MM.1S (cell line): Measurements from ENCODE around the gene FCHO2.
A peak's percentile ranks its signal among the peaks of the same experiment; 100 is the strongest.

Source experiments
- DNase-seq: peaks from one replicate; pipeline ENCODE4 v3.0.0-alpha.2; 2015
- H2AFZ ChIP-seq: fragments of 300-600 bp; sonication (generic); 2 replicates; pipeline ENCODE4 v1.6.0; 2016; ENCODE audit warnings: antibody characterized with exemption, low read length
- H3F3A ChIP-seq: fragments of 300-600 bp; sonication (generic); 2 replicates; pipeline ENCODE4 v1.6.1; 2016; ENCODE audit warnings: mild to moderate bottlenecking, antibody characterized with exemption, low read length, moderate library complexity, mixed read lengths; ENCODE audit not compliant: insufficient read depth
- H3K27ac ChIP-seq: fragments of 300-600 bp; sonication (generic); 2 replicates; pipeline ENCODE4 v1.5.1; 2016; ENCODE audit warnings: mild to moderate bottlenecking, low read length
- H3K27me3 ChIP-seq: fragments of 300-600 bp; sonication (generic); replicated peaks from 2 replicates; pipeline ENCODE4 v1.6.0; 2016; ENCODE audit warnings: low read length; ENCODE audit not compliant: insufficient read depth
- H3K36me3 ChIP-seq: fragments of 300-600 bp; sonication (generic); replicated peaks from 2 replicates; pipeline ENCODE4 v1.6.1; 2016; ENCODE audit warnings: mild to moderate bottlenecking, low read length, mixed read lengths; ENCODE audit not compliant: insufficient read depth
- H3K4me1 ChIP-seq: fragments of 300-600 bp; sonication (generic); 2 replicates; pipeline ENCODE4 v1.6.1; 2016; ENCODE audit warnings: low read length, mixed read lengths
- H3K4me2 ChIP-seq: fragments of 300-600 bp; sonication (generic); 2 replicates; pipeline ENCODE4 v1.6.0; 2016; ENCODE audit warnings: low read depth, low read length
- H3K4me3 ChIP-seq: fragments of 300-600 bp; sonication (generic); 2 replicates; pipeline ENCODE4 v1.5.1; 2016; ENCODE audit warnings: low read length, mixed read lengths
- H3K79me2 ChIP-seq: fragments of 300-600 bp; sonication (generic); 2 replicates; pipeline ENCODE4 v1.6.1; 2016; ENCODE audit warnings: mixed run types, low read length, mixed read lengths
- H3K9ac ChIP-seq: fragments of 300-600 bp; sonication (generic); 2 replicates; pipeline ENCODE4 v1.6.1; 2016; ENCODE audit warnings: low read length, mixed read lengths
- H3K9me2 ChIP-seq: fragments of 300-600 bp; sonication (generic); replicated peaks from 2 replicates; pipeline ENCODE4 v1.6.1; 2016; ENCODE audit warnings: mild to moderate bottlenecking, low read length, mixed read lengths; ENCODE audit not compliant: insufficient read depth
- H3K9me3 ChIP-seq: fragments of 300-600 bp; sonication (generic); replicated peaks from 2 replicates; pipeline ENCODE4 v1.6.1; 2016; ENCODE audit warnings: mild to moderate bottlenecking, low read length, mixed read lengths; ENCODE audit not compliant: insufficient read depth
- H4K20me1 ChIP-seq: fragments of 300-600 bp; sonication (generic); 2 replicates; pipeline ENCODE4 v1.6.1; 2016; ENCODE audit warnings: mild to moderate bottlenecking, low read length, moderate library complexity, mixed read lengths; ENCODE audit not compliant: insufficient read depth
- CTCF ChIP-seq: fragments of 300-600 bp; sonication (generic); IDR thresholded peaks from 2 replicates; pipeline ENCODE4 v1.5.1; 2016; ENCODE audit warnings: antibody characterized with exemption, low read length, mixed read lengths
- EZH2 ChIP-seq: fragments of 300-600 bp; sonication (generic); optimal IDR thresholded peaks from 2 replicates; pipeline ENCODE3; 2017; ENCODE audit warnings: low read depth, mild to moderate bottlenecking, antibody characterized with exemption, low read length, mixed read lengths
- EZH2phosphoT487 ChIP-seq: fragments of 300-600 bp; sonication (generic); IDR thresholded peaks from 2 replicates; pipeline ENCODE4 v1.6.1; 2018; ENCODE audit warnings: antibody characterized with exemption, low read length

The FCHO2 gene

GRCh38 chr5:73103870-73104299, 148.0 kb downstream of the FCHO2 start:
- H3K4me3 ChIP-seq, result no peak overlapping the region
- H2AFZ ChIP-seq, result no peak overlapping the region
- no peaks in the 10 kb centered on the region for H3K36me3 ChIP-seq
- no peaks in the 10 kb centered on the region for H3K4me1 ChIP-seq
- H3K79me2 ChIP-seq, result no peaks in the 10 kb centered on the region
- TF ChIP-seq CTCF, result no peak
- no peak for TF ChIP-seq EZH2phosphoT487
- no peak for TF ChIP-seq EZH2
- H3K9ac ChIP-seq, result no peak overlapping the region
- H3K27me3 ChIP-seq, result no peaks in the 10 kb centered on the region
- H3K9me2 ChIP-seq, result no peaks in the 10 kb centered on the region
- no peak overlapping the region for H3K27ac ChIP-seq
- no peak for DNase-seq
- no peaks in the 10 kb centered on the region for H3F3A ChIP-seq
- H4K20me1 ChIP-seq, result no peaks in the 10 kb centered on the region
- no peak overlapping the region for H3K4me2 ChIP-seq
- no peaks in the 10 kb centered on the region for H3K9me3 ChIP-seq

- TF ChIP-seq EZH2 (no peak), EZH2phosphoT487 (no peak), CTCF (no peak)
- DNase-seq, result no peak
- no peaks in the 10 kb centered on the region for H3K27me3 ChIP-seq
- H3K4me1 ChIP-seq, result 0 out of 2 replicates have a peak, but pooled peaks cover 2% of the 10 kb centered on the region
- H3K4me3 ChIP-seq, result no peak overlapping the region
- H3K79me2 ChIP-seq, result no peaks in the 10 kb centered on the region
- no peaks in the 10 kb centered on the region for H3K9me2 ChIP-seq
- no peak overlapping the region for H3K27ac ChIP-seq
- no peaks in the 10 kb centered on the region for H3K36me3 ChIP-seq
- H2AFZ ChIP-seq, result no peak overlapping the region
- H3K9me3 ChIP-seq, result no peaks in the 10 kb centered on the region
- no peak overlapping the region for H3K4me2 ChIP-seq
- H3K9ac ChIP-seq, result no peak overlapping the region
- H4K20me1 ChIP-seq, result no peaks in the 10 kb centered on the region
- H3F3A ChIP-seq, result no peaks in the 10 kb centered on the region
Measured at GRCh38 chr5:73104326-73104725, 148.5 kb downstream of the FCHO2 start.

- H4K20me1 ChIP-seq, result no peaks in the 10 kb centered on the region
- no peak overlapping the region for H2AFZ ChIP-seq
- TF ChIP-seq EZH2phosphoT487 (no peak), CTCF (no peak), EZH2 (no peak)
- no peak overlapping the region for H3K27ac ChIP-seq
- no peaks in the 10 kb centered on the region for H3K36me3 ChIP-seq
- no peak overlapping the region for H3K4me3 ChIP-seq
- no peaks in the 10 kb centered on the region for H3K79me2 ChIP-seq
- H3K4me1 ChIP-seq, result 0 out of 2 replicates have a peak, but pooled peaks cover 3% of the 10 kb centered on the region
- no peaks in the 10 kb centered on the region for H3F3A ChIP-seq
- peak overlapping the region; percentile 19; the same call in 1 of the 2 replicates for H3K4me2 ChIP-seq
- no peaks in the 10 kb centered on the region for H3K27me3 ChIP-seq
- DNase-seq, result peak; percentile 49
- no peaks in the 10 kb centered on the region for H3K9me3 ChIP-seq
- no peak overlapping the region for H3K9ac ChIP-seq
- H3K9me2 ChIP-seq, result no peaks in the 10 kb centered on the region
Measured at GRCh38 chr5:73106335-73106734, 150.5 kb downstream of the FCHO2 start.
